Small intestine (tissue), 7 donors: ENCODE measurements around the gene SLC8A3. TPM values are rescaled to one million over a fixed set of nuclear protein-coding genes. Genes with fewer than 3 reads are reported as not detected.

ENCODE experiments used
- DNase-seq, 2 donors: peaks; one replicate each; pipeline versions ENCODE4 v3.0.0 to v3.0.0-alpha.2; 2013
- FAIRE-seq: peaks from 2 replicates; lab custom pipeline; 2012; peaks lifted over from hg19 to GRCh38; lab: Jason Lieb, UNC
- H3K27ac ChIP-seq, 3 donors: one replicate each; pipeline ENCODE4 v1.5.1; 2013; ENCODE audit warnings: low read length in 2 of 3, mild to moderate bottlenecking in 2 of 3, control low read depth in 1 of 3, inconsistent platforms in 1 of 3, low read depth in 1 of 3, moderate library complexity in 1 of 3
- H3K27me3 ChIP-seq, 3 donors: one replicate each; pipeline ENCODE4 v1.6.1; 2013; ENCODE audit warnings: low read length in 3 of 3, inconsistent platforms in 1 of 3; ENCODE audit not compliant: control insufficient read depth in 3 of 3, insufficient read depth in 3 of 3
- H3K36me3 ChIP-seq, 3 donors: one replicate each; pipeline ENCODE4 v1.6.1; 2013; ENCODE audit warnings: low read length in 3 of 3, inconsistent platforms in 1 of 3, low read depth in 1 of 3, mild to moderate bottlenecking in 1 of 3, moderate library complexity in 1 of 3; ENCODE audit not compliant: control insufficient read depth in 3 of 3, insufficient read depth in 2 of 3
- H3K4me1 ChIP-seq, 3 donors: one replicate each; pipeline ENCODE4 v1.6.1; 2013; ENCODE audit warnings: low read length in 2 of 3, inconsistent platforms in 1 of 3, low read depth in 1 of 3, mild to moderate bottlenecking in 1 of 3, moderate library complexity in 1 of 3; ENCODE audit not compliant: control insufficient read depth in 3 of 3, insufficient read depth in 2 of 3
- H3K4me3 ChIP-seq, 3 donors: one replicate each; pipeline ENCODE4 v1.5.1; 2013; ENCODE audit warnings: low read length in 3 of 3, control low read depth in 1 of 3, inconsistent platforms in 1 of 3, low read depth in 1 of 3, mild to moderate bottlenecking in 1 of 3, moderate library complexity in 1 of 3
- H3K9me3 ChIP-seq, 2 donors: one replicate each; pipeline ENCODE4 v1.6.1; 2013; ENCODE audit warnings: low read depth in 1 of 2, low read length in 1 of 2; ENCODE audit not compliant: control insufficient read depth in 2 of 2, insufficient read depth in 1 of 2
- WGBS, 3 donors: extraction: QIAGEN DNeasy Blood & Tissue Kit; methylation state at CpG; one replicate each; pipeline ENCODE4 v1.1.7; 2013; 5-methylcytosine and 5-hydroxymethylcytosine counted together
- polyA plus RNA-seq, 4 donors: library from polyadenylated mRNA; stranded (reverse) in 3 of 4; unstranded in 1 of 4; fragments of 200-250 nt in 3 of 4; fragments of 120-200 nt in 1 of 4; gene quantifications; one replicate each; pipeline versions ENCODE4 v1.2.1 to v1.2.3, GENCODE V29; 2013
- donor health status: healthy with polysubstance abuse.
- donor health status: control.
- donor health status: control.
- donor health status: Bipolar disorder and iron deficiency.
- donor health status: healthy.

The SLC8A3 gene
- polyA plus RNA-seq, 4 donors = 0.22 to 0.24 TPM; not detected in 2

DNA sequence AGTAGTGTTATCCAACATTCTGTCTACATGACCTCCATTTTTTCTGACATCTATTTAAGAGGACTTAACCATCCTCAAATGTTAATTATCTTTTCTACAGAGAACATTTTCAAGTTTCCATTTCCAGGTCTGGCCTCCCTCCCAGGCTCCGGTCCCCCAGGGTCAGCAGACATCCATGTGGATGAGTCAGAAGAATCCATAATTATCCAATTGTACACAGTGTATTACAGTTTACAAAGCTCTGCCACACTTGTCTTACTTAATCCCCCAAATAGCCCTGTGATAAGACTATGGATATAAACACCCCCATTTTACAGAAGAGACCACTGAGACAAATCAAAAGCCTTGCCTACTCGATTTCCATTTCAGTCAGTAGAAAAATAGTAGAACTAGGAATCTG lies 65.0 kb downstream of the SLC8A3 start:
- Histone ChIP-seq H3K4me1 (no peaks in the 10 kb centered on the region), H3K27me3 (peaks cover 0 to 2% (median 0%) of the 10 kb centered on the region in 3 donors), H3K36me3 (no peaks in the 10 kb centered on the region), H3K4me3 (no peak overlapping the region), H3K9me3 (no peaks in the 10 kb centered on the region), H3K27ac (no peak overlapping the region)
- WGBS, 3 donors = 73 to 81% (median 80%) methylated on average over 2 of the region's 2 CpGs
- DNase-seq (no peak), FAIRE-seq (no peak)

DNA sequence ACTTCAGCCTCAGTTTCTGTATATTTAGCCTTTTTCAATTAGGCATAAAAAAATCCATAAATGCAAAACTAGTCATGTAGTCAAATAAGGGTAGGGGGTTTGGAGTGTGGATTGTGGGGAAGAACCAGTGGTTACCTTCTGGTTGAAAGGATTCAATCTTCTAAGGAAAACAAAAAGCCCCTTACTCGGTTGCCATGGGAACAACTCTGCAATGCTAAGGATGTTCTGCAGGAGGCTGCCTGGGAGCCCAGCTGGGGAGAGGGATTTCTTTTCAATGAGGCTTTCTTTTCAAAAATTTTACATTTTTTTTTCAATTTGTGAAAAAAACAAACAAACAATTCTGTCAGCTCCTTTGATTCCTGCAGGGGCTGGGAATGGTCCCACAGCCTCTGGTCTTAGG lies 67.2 kb downstream of the SLC8A3 start:
- Histone ChIP-seq H3K9me3 (no peaks in the 10 kb centered on the region), H3K27ac (no peak overlapping the region), H3K4me1 (no peaks in the 10 kb centered on the region), H3K27me3 (peaks cover 0 to 2% (median 0%) of the 10 kb centered on the region in 3 donors), H3K4me3 (no peak overlapping the region), H3K36me3 (no peaks in the 10 kb centered on the region)
- WGBS, 3 donors = 8 to 30% (median 25%) methylated on average over 1 of the region's 1 CpG
- no peak for DNase-seq
- no peak for FAIRE-seq

DNA sequence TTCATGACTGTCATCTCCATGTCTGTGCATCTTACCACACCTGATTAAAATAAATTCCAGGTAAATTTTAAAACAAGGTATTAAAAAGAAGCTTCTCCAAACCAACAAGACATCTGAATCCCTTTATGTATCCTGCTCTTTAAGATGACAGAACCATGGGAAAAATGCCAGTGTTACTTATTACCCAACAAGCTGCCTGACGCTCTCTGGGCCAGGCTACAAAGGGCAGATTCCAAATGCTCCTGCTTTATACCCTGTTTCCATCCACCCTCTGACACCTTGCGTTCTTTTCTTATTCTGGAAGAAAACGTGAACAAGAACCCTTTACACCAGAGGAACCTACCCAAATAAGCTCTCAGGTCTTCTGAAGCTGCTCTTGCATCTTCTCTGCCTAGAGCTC lies 70.7 kb downstream of the SLC8A3 start:
- Histone ChIP-seq H3K9me3 (no peaks in the 10 kb centered on the region), H3K4me1 (no peaks in the 10 kb centered on the region), H3K36me3 (no peaks in the 10 kb centered on the region), H3K4me3 (no peak overlapping the region), H3K27ac (no peak overlapping the region), H3K27me3 (peaks cover 0 to 2% (median 0%) of the 10 kb centered on the region in 3 donors)
- WGBS, 3 donors = 26 to 54% (median 33%) methylated on average over 3 of the region's 3 CpGs
- DNase-seq = peak in 1 of 2 donors; percentile 3
- FAIRE-seq = no peak

- H3K36me3 ChIP-seq = no peaks in the 10 kb centered on the region
- no peak overlapping the region for H3K4me3 ChIP-seq
- no peak overlapping the region for H3K27ac ChIP-seq
- peaks cover 0 to 5% (median 0%) of the 10 kb centered on the region in 3 donors for H3K27me3 ChIP-seq
- H3K4me1 ChIP-seq = no peaks in the 10 kb centered on the region
- WGBS, 3 donors = 65 to 79% (median 76%) methylated on average over 5 of the region's 5 CpGs
- FAIRE-seq = no peak
- no peaks in the 10 kb centered on the region for H3K9me3 ChIP-seq
- no peak for DNase-seq
These were observed 72.5 kb downstream of the SLC8A3 start for GRCh38 chr14:70116278-70116677.

- H3K4me3 ChIP-seq = no peak overlapping the region
- no peak overlapping the region for H3K27ac ChIP-seq
- H3K36me3 ChIP-seq = no peaks in the 10 kb centered on the region
- peaks cover 0 to 2% (median 0%) of the 10 kb centered on the region in 3 donors for H3K27me3 ChIP-seq
- DNase-seq (no peak), FAIRE-seq (no peak)
- no peaks in the 10 kb centered on the region for H3K9me3 ChIP-seq
- no peaks in the 10 kb centered on the region for H3K4me1 ChIP-seq
- 66 to 72% (median 71%) methylated on average over 12 of the region's 12 CpGs for WGBS, 3 donors
These were observed 74.1 kb downstream of the SLC8A3 start for GRCh38 chr14:70114621-70115156.

DNA sequence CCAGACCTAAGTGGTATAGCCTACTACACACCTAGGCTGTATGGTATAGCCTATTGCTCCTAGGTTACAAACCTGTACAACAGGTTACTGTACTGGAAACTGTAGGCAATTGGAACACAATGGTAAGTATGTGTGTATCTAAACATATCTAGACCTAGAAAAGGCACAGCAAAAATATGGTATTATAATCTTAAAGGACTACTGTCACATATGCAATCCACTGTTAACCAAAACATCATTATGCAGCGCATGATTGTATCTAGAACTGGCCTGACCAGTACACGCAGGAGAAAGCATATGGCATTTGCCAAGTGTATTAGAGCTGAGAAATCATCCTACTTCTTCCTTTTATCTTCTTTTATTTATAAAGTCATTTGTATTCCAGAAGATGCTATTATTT lies 75.5 kb downstream of the SLC8A3 start:
- FAIRE-seq (no peak), DNase-seq (no peak)
- WGBS, 3 donors = 77 to 94% (median 90%) methylated on average over 2 of the region's 2 CpGs
- H3K27ac ChIP-seq = no peak overlapping the region
- no peaks in the 10 kb centered on the region for H3K4me1 ChIP-seq
- no peaks in the 10 kb centered on the region for H3K36me3 ChIP-seq
- H3K27me3 ChIP-seq = peaks cover 0 to 2% (median 0%) of the 10 kb centered on the region in 3 donors
- H3K4me3 ChIP-seq = no peak overlapping the region
- no peaks in the 10 kb centered on the region for H3K9me3 ChIP-seq

GRCh38 chr14:70108419-70108818 lies 80.3 kb downstream of the SLC8A3 start:
- FAIRE-seq = no peak
- WGBS, 3 donors = 49 to 69% (median 66%) methylated on average over 3 of the region's 3 CpGs

GRCh38 chr14:70107309-70107708 lies 81.4 kb downstream of the SLC8A3 start:
- peaks cover 0 to 7% (median 0%) of the 10 kb centered on the region in 3 donors for H3K27me3 ChIP-seq
- H3K4me3 ChIP-seq = no peak overlapping the region
- no peaks in the 10 kb centered on the region for H3K4me1 ChIP-seq
- FAIRE-seq (no peak), DNase-seq (no peak)
- no peak overlapping the region for H3K27ac ChIP-seq
- no peaks in the 10 kb centered on the region for H3K9me3 ChIP-seq
- H3K36me3 ChIP-seq = no peaks in the 10 kb centered on the region
- 88 to 91% (median 88%) methylated on average over 2 of the region's 2 CpGs for WGBS, 3 donors

More at GRCh38 chr14:70108419-70108818, 80.3 kb downstream of the SLC8A3 start:
- no peak for DNase-seq
- no peaks in the 10 kb centered on the region for H3K4me1 ChIP-seq
- no peak overlapping the region for H3K4me3 ChIP-seq
- H3K27ac ChIP-seq = no peak overlapping the region
- peaks cover 0 to 7% (median 0%) of the 10 kb centered on the region in 3 donors for H3K27me3 ChIP-seq
- H3K9me3 ChIP-seq = no peaks in the 10 kb centered on the region
- no peaks in the 10 kb centered on the region for H3K36me3 ChIP-seq

GRCh38 chr14:70100071-70100470 lies 88.7 kb downstream of the SLC8A3 start:
- H3K4me1 ChIP-seq = no peaks in the 10 kb centered on the region
- WGBS, 3 donors = 77 to 81% (median 77%) methylated on average over 3 of the region's 3 CpGs
- DNase-seq (no peak), FAIRE-seq (no peak)
- no peak overlapping the region for H3K27ac ChIP-seq
- H3K4me3 ChIP-seq = no peak overlapping the region
- H3K36me3 ChIP-seq = no peaks in the 10 kb centered on the region
- H3K9me3 ChIP-seq = no peaks in the 10 kb centered on the region
- H3K27me3 ChIP-seq = peaks cover 0 to 14% (median 0%) of the 10 kb centered on the region in 3 donors
